BLaER1 (cell line): ENCODE measurements around the gene BCL2L2.

Experiments used
- H3K27ac ChIP-seq: shearing (Covaris generic); formaldehyde crosslinking; 2 replicates; pipeline ENCODE4 v1.8.1; 2022
- H3K27me3 ChIP-seq: shearing (Covaris generic); formaldehyde crosslinking; 2 replicates; pipeline ENCODE4 v1.8.1; 2022
- H3K36me3 ChIP-seq: shearing (Covaris generic); formaldehyde crosslinking; 2 replicates; pipeline ENCODE4 v1.8.1; 2022
- H3K4me1 ChIP-seq: shearing (Covaris generic); formaldehyde crosslinking; 2 replicates; pipeline ENCODE4 v1.8.1; 2022
- H3K4me2 ChIP-seq: shearing (Covaris generic); formaldehyde crosslinking; 2 replicates; pipeline ENCODE4 v1.8.1; 2022
- H3K4me3 ChIP-seq: shearing (Covaris generic); formaldehyde crosslinking; 2 replicates; pipeline ENCODE4 v1.8.1; 2022
- H3K9ac ChIP-seq: shearing (Covaris generic); formaldehyde crosslinking; 2 replicates; pipeline ENCODE4 v1.8.1; 2022
- H3K9me3 ChIP-seq: shearing (Covaris generic); formaldehyde crosslinking; 2 replicates; pipeline ENCODE4 v1.8.1; 2022
- H4K20me1 ChIP-seq: shearing (Covaris generic); formaldehyde crosslinking; 2 replicates; pipeline ENCODE4 v1.8.1; 2022
- Cebpa-rat ChIP-seq: shearing (Covaris generic); IDR thresholded peaks from 2 replicates; pipeline ENCODE4 v1.8.1; 2022

BCL2L2 gene

GRCh38 chr14:23347406-23348296 lies 41.0 kb downstream of the BCL2L2 start:
- Histone ChIP-seq H3K9ac (no peak overlapping the region), H3K4me1 (no peaks in the 10 kb centered on the region), H3K36me3 (no peaks in the 10 kb centered on the region), H3K27me3 (no peaks in the 10 kb centered on the region), H3K4me2 (no peak overlapping the region), H3K4me3 (no peak overlapping the region), H3K9me3 (peaks cover 9% of the 10 kb centered on the region), H3K27ac (no peak overlapping the region), H4K20me1 (no peaks in the 10 kb centered on the region)
- no peak for TF ChIP-seq Cebpa-rat

- TF ChIP-seq Cebpa-rat = no peak
- no peaks in the 10 kb centered on the region for H3K27me3 ChIP-seq
- no peak overlapping the region for H3K4me2 ChIP-seq
- no peaks in the 10 kb centered on the region for H3K36me3 ChIP-seq
- no peaks in the 10 kb centered on the region for H3K4me1 ChIP-seq
- no peak overlapping the region for H3K27ac ChIP-seq
- H4K20me1 ChIP-seq = no peaks in the 10 kb centered on the region
- H3K9me3 ChIP-seq = peaks cover 9% of the 10 kb centered on the region
- H3K9ac ChIP-seq = no peak overlapping the region
- no peak overlapping the region for H3K4me3 ChIP-seq
These were observed 41.6 kb downstream of the BCL2L2 start for GRCh38 chr14:23348297-23348655.

DNA sequence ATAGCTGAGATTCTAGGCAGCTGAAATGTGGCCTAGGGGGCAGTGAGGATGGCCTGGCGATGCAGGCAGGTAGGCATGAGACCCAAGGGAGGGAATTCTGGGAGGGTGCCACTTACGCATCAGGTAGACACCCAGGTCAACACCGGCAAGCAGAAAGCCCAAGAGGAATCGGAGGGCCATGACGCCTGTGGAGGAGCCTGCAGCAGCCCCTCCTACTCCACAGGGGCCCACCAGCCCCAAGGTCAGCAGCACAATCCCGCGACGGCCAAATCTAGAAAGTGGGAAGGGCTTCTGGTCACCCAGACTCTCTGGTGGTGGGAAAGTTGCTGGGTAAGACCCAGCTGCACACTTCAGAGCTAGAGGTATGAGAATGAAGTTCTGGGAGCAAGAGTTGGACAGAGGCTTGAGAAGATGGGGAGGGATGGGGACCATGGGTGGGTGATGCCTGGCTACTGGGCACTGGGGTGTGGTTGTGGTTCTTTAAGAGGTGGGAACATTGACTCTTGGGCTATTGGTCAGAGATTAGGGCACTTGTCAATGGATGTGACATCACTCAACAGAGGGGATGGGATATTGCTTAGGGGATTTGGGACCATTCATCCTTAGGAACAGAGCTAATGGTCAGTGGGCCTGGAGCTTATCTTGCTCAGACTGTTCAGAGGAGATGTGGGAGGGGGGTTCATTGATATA lies 42.7 kb downstream of the BCL2L2 start:
- Histone ChIP-seq H3K4me1 (no peaks in the 10 kb centered on the region), H4K20me1 (no peaks in the 10 kb centered on the region), H3K4me2 (no peak overlapping the region), H3K27ac (no peak overlapping the region), H3K36me3 (no peaks in the 10 kb centered on the region), H3K9me3 (peaks cover 9% of the 10 kb centered on the region), H3K4me3 (no peak overlapping the region), H3K9ac (no peak overlapping the region), H3K27me3 (no peaks in the 10 kb centered on the region)
- no peak for TF ChIP-seq Cebpa-rat

DNA sequence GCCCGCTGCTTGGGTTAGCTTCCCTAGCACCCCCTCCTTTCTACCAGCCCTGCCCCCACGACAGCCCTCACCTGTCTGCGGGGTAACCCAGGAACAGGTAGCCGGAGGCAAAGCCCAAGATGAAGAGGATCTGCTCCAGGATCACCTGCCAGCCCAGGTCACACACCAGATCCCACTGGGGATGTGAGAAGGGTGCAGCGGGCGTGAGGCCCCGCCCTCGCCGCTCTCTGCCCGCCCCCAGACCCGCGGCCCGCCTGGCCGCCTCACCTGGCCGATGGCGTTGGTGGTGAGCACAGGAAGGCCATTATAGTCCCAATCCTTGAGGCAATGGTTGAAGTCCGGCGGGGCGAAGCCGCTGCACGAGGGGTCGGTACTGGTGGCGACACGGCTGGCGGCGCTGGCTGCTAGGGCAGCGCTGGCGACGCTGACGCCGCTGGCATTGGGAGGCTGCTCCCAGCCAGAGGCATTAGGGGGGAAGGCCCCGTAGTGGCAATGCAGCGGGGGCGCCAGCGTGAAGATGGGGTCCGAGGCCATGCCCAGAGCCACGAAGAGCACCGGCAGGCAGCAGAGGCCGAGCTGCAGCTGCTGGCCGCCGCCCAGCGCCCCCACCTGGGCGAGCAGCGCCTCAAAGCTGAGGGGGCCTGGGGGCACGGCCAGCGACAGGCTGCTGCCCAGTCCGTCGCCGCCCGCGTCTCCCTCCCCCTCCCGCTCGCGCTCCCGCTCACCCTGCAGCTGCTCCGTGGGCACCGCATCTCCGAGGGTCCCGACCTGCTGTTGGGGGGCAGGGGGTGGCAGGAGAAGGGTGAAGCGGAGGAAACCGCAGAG lies 45.3 kb downstream of the BCL2L2 start:
- Histone ChIP-seq H3K4me1 (no peaks in the 10 kb centered on the region), H3K4me2 (no peak overlapping the region), H4K20me1 (no peaks in the 10 kb centered on the region), H3K27me3 (no peaks in the 10 kb centered on the region), H3K27ac (no peak overlapping the region), H3K9me3 (peaks cover 9% of the 10 kb centered on the region), H3K9ac (no peak overlapping the region), H3K4me3 (no peak overlapping the region), H3K36me3 (no peaks in the 10 kb centered on the region)
- TF ChIP-seq Cebpa-rat = no peak

DNA sequence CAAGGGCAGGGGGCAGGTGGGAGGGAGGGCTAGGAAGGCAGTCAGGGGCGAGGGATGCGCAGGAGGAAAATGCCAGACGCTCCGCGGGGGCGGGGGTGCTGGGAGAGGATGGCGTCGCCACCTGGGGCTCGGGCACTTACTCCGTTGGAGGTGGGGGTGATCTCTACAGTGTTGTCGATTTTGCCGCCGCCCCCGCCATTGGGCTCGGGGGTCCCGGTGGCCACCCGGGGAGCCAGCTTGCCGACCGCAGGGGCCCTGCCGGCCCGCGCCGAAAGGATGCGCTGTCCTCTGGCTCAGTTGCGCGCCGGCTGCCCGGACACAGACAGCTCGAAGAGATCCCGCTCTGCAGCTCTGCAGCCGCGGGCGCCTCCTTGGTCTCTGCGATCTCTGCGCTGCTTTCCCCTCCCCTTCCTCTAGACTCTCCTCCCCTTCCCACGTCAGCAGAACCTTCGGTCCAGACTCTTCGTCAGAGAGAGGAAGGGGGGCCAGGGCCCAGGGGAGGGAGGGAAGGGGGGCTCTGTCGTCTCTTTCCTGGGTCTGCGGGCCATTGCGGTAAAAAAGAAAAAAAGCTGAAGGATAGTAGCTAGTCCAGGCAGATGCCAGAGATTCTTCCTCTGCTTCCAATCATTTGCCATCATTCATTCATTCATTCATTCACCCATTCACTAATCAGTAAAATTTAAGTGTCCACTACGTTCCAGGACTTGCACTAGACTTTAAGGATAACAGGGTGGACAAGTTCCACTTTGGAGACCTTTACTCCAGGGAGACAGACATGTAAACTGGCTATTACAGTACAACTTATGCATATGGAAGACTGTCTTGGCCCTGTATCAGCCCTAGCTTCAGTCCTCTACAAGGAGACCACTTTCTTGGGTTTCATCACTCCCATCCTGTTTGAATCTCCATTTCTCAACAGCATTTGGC lies 46.1 kb downstream of the BCL2L2 start, which contains the start of gene SLC22A17:
SLC22A17 (minus strand) TSS at position 382 of the 927 bp plus-strand sequence.
- no peak within 1 kb of the TSS for H3K27ac ChIP-seq
- H3K9me3 ChIP-seq = peaks cover 9% of the 10 kb centered on the region
- H3K36me3 ChIP-seq = no peaks in the 10 kb centered on the region
- H3K4me3 ChIP-seq = no peak within 1 kb of the TSS
- H3K9ac ChIP-seq = no peak within 1 kb of the TSS
- H3K27me3 ChIP-seq = no peaks in the 10 kb centered on the region
- no peaks in the 10 kb centered on the region for H4K20me1 ChIP-seq
- no peak within 1 kb of the TSS for H3K4me2 ChIP-seq
- no peak for TF ChIP-seq Cebpa-rat
- H3K4me1 ChIP-seq = no peaks in the 10 kb centered on the region

DNA sequence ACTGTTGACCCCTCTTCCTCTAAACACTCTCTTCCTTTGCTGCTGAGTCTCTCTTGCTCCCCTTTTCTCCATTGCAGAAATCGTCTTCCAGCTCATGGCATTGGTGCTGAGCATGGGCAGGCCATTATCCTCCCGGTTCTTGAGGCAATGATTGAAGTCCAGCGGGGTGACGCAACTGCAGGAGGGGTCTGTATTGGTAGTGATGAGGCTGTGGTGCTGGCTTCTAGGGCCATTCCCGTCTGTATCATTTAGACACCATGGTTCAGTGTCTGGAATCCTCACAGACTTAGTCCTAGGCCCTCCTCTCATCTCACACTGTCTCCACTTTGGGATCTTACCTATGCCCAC lies 46.8 kb downstream of the BCL2L2 start:
- Histone ChIP-seq H3K27ac (no peak overlapping the region), H3K36me3 (no peaks in the 10 kb centered on the region), H3K4me2 (no peak overlapping the region), H3K9me3 (peaks cover 9% of the 10 kb centered on the region), H3K27me3 (no peaks in the 10 kb centered on the region), H3K4me1 (no peaks in the 10 kb centered on the region), H3K4me3 (no peak overlapping the region), H3K9ac (no peak overlapping the region), H4K20me1 (no peaks in the 10 kb centered on the region)
- no peak for TF ChIP-seq Cebpa-rat

GRCh38 chr14:23354990-23355389 lies 48.4 kb downstream of the BCL2L2 start:
- H4K20me1 ChIP-seq = no peaks in the 10 kb centered on the region
- H3K4me2 ChIP-seq = no peak overlapping the region
- TF ChIP-seq Cebpa-rat = no peak
- no peak overlapping the region for H3K27ac ChIP-seq
- H3K36me3 ChIP-seq = no peaks in the 10 kb centered on the region
- H3K9ac ChIP-seq = no peak overlapping the region
- no peaks in the 10 kb centered on the region for H3K27me3 ChIP-seq
- H3K4me1 ChIP-seq = no peaks in the 10 kb centered on the region
- peaks cover 9% of the 10 kb centered on the region for H3K9me3 ChIP-seq
- no peak overlapping the region for H3K4me3 ChIP-seq

DNA sequence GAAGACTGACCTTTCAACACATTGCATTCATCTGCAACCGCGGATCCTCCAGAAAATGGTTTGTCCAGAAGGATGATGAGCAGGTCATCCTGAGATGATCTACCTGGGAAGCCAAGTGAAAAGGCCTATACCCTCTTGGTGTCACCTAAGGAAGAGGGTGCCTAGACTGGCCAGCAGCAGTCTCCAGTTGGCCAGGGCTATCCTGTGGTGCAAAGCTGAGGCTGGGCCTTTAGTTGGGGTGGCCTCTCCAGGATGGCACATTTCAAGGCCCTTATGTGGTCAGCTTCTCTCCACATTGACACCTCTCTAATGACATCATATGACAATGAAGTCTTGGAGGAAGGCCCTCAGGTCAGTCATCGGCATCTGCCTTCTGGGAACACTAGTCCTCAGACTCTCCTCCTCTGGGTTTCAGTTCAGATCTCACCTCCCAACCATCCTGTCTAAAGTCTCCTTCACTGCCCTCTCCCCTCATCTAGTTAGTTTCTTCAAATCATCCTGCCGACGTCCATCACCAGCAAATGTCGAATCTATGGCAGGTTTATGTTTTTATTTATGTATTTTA lies 49.3 kb downstream of the BCL2L2 start:
- Histone ChIP-seq H3K4me2 (no peak overlapping the region), H3K9ac (no peak overlapping the region), H3K4me1 (no peaks in the 10 kb centered on the region), H3K27ac (no peak overlapping the region), H3K36me3 (no peaks in the 10 kb centered on the region), H3K27me3 (no peaks in the 10 kb centered on the region), H3K4me3 (no peak overlapping the region), H3K9me3 (peaks cover 9% of the 10 kb centered on the region), H4K20me1 (no peaks in the 10 kb centered on the region)
- no peak for TF ChIP-seq Cebpa-rat

DNA sequence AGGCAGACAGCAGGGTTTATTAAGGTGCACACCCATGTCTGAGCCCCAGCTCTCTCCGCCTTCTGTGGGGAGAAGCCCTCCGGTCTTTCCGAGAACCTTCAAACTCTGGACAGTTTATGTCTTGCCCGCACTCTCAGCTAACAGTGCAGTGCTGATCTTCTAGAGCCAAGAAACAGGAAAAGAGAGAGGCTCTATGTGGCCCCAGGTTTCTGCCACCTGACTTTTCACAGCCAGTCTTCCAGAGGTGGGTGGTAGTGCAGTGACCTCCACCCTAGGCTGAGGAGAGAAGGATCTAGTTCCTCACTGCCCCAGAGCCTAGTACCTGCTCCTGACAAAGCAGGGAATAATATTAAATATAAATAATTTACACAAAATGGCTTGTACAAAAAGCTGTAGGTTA lies 50.0 kb downstream of the BCL2L2 start:
- Histone ChIP-seq H3K4me2 (no peak overlapping the region), H3K36me3 (no peaks in the 10 kb centered on the region), H4K20me1 (no peaks in the 10 kb centered on the region), H3K4me1 (no peaks in the 10 kb centered on the region), H3K27me3 (no peaks in the 10 kb centered on the region), H3K9ac (no peak overlapping the region), H3K9me3 (peaks cover 8% of the 10 kb centered on the region), H3K27ac (no peak overlapping the region), H3K4me3 (no peak overlapping the region)
- TF ChIP-seq Cebpa-rat = no peak
